SK-N-SH treated with all-trans-retinoic acid at 6 μM for 48 hours (cell line): ENCODE results near the gene ERCC6L.

Source experiments
- ISL1 ChIP-seq: fragments of 250-450 bp; sonication (Bioruptor Pico); IDR thresholded peaks from 2 replicates; pipeline ENCODE4 v2.1.2; 2022; ENCODE audit warnings: mild to moderate bottlenecking, moderate library complexity
- RARB ChIP-seq: fragments of 250-450 bp; sonication (Bioruptor Pico); IDR thresholded peaks from 2 replicates; pipeline ENCODE4 v1.8.0; 2021; ENCODE audit warnings: mild to moderate bottlenecking, moderate library complexity
- ZNF565 ChIP-seq: fragments of 450-650 bp; formaldehyde crosslinking; conservative IDR thresholded peaks from 2 replicates; pipeline ENCODE4 v1.5.0; 2020; ENCODE audit warnings: low read depth, mild to moderate bottlenecking, moderate library complexity
- TF ChIP-seq, protein P1 (sequence below): fragments of 250-450 bp; sonication (Bioruptor Pico); IDR thresholded peaks from 2 replicates; pipeline ENCODE4 v1.5.1; 2020; ENCODE audit warnings: low read depth, mild to moderate bottlenecking, moderate library complexity

DNA sequence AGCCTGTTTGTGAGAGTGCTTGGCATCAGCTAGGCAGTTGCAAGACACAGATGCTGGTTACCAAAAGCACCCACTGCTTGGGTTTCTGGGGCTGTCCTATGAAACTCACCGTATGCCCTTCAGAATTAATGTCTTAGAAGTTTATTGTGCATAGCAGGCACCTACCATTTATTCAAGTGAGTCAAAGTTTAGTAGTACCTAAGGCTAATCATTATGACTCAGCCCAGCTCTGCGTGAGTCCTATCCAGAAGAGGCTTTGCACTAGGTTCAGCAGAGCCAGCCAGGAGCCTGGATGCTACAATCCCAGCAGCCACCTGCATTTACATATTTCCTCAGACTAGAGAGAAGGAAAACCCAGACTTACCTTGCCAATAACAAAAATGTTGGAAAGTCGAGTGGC is 34.0 kb upstream of the ERCC6L start:
- TF ChIP-seq ISL1: no peak
- no peak for TF ChIP-seq RARB (CRISPR knock-in tag)
- no peak for TF ChIP-seq ZNF565 (CRISPR knock-in tag)
- TF ChIP-seq, protein P1, sequence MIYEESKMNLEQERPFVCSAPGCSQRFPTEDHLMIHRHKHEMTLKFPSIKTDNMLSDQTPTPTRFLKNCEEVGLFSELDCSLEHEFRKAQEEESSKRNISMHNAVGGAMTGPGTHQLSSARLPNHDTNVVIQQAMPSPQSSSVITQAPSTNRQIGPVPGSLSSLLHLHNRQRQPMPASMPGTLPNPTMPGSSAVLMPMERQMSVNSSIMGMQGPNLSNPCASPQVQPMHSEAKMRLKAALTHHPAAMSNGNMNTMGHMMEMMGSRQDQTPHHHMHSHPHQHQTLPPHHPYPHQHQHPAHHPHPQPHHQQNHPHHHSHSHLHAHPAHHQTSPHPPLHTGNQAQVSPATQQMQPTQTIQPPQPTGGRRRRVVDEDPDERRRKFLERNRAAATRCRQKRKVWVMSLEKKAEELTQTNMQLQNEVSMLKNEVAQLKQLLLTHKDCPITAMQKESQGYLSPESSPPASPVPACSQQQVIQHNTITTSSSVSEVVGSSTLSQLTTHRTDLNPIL (CRISPR knock-in tag): no peak
